NCI-H82 treated with DMSO at 0.1 percent for 48 hours (cell line): Measurements from ENCODE around the gene GFPT1.
"Not testable (repeated sequence)": the region's sequence is repeated elsewhere in the genome, so short reads cannot be mapped to it uniquely, and the experiment has no call there.

Experiments
- DNase-seq: peaks from one replicate; lab custom pipeline; 2025; ENCODE audit not compliant: unreplicated experiment; lab: John Stamatoyannopoulos, UW

Gene GFPT1

GRCh38 chr2:69384618-69385081 lies 2.4 kb downstream of the GFPT1 start:
- DNase-seq, result no peak

GRCh38 chr2:69383176-69383812 lies 3.7 kb downstream of the GFPT1 start:
- no peak for DNase-seq

GRCh38 chr2:69382547-69382946 lies 4.5 kb downstream of the GFPT1 start:
- no peak for DNase-seq

GRCh38 chr2:69381337-69381737 lies 5.7 kb downstream of the GFPT1 start:
- no peak for DNase-seq

- no peak for DNase-seq
Measured at GRCh38 chr2:69380072-69380917, 6.7 kb downstream of the GFPT1 start.

- DNase-seq, result no peak
Measured at GRCh38 chr2:69376403-69376802, 10.6 kb downstream of the GFPT1 start.

- DNase-seq, result peak; percentile 52
Measured at GRCh38 chr2:69375494-69376353, 11.3 kb downstream of the GFPT1 start.

GRCh38 chr2:69372767-69373166 lies 14.3 kb downstream of the GFPT1 start:
- DNase-seq, result no peak

- no peak for DNase-seq
Measured at GRCh38 chr2:69369802-69370201, 17.2 kb downstream of the GFPT1 start.

GRCh38 chr2:69368588-69368987 lies 18.4 kb downstream of the GFPT1 start:
- DNase-seq, result no peak

GRCh38 chr2:69359371-69359770 lies 27.7 kb downstream of the GFPT1 start:
- no peak for DNase-seq

GRCh38 chr2:69358914-69359313 lies 28.1 kb downstream of the GFPT1 start:
- no peak for DNase-seq

GRCh38 chr2:69356471-69356870 lies 30.6 kb downstream of the GFPT1 start:
- no peak for DNase-seq

GRCh38 chr2:69354976-69355375 lies 32.1 kb downstream of the GFPT1 start:
- not testable (repeated sequence) for DNase-seq

- DNase-seq, result no peak
Measured at GRCh38 chr2:69353360-69353759, 33.7 kb downstream of the GFPT1 start.

- no peak for DNase-seq
Measured at GRCh38 chr2:69348781-69349180, 38.2 kb downstream of the GFPT1 start.

- no peak for DNase-seq
Measured at GRCh38 chr2:69345434-69345833, 41.6 kb downstream of the GFPT1 start.

- no peak for DNase-seq
Measured at GRCh38 chr2:69344305-69344704, 42.7 kb downstream of the GFPT1 start.

GRCh38 chr2:69340101-69340775 lies 46.8 kb downstream of the GFPT1 start:
- DNase-seq, result no peak

- no peak for DNase-seq
Measured at GRCh38 chr2:69335311-69335710, 51.7 kb downstream of the GFPT1 start.

GRCh38 chr2:69333352-69333751 lies 53.7 kb downstream of the GFPT1 start:
- DNase-seq, result no peak
